IMR-90 (cell line): ENCODE results near the gene FUT7.

Experiments used
- CHD1 ChIP-seq: IDR thresholded peaks from 2 replicates; pipeline ENCODE4 v1.6.1; 2012; ENCODE audit warnings: low read depth, low read length, improper control_type of control experiment
- MAZ ChIP-seq: IDR thresholded peaks from 2 replicates; pipeline ENCODE4 v1.6.1; 2012; ENCODE audit warnings: low read depth, mild to moderate bottlenecking, low read length, improper control_type of control experiment, moderate library complexity, borderline replicate concordance
- POLR2A ChIP-seq: IDR thresholded peaks from 2 replicates; pipeline ENCODE4 v1.6.1; 2012; ENCODE audit warnings: mild to moderate bottlenecking, low read depth, low read length
- TF ChIP-seq, protein P1 (sequence below): conservative IDR thresholded peaks from 2 replicates; pipeline ENCODE4 v1.5.1; 2012; ENCODE audit warnings: mild to moderate bottlenecking, low read depth, low read length, improper control_type of control experiment

- TF ChIP-seq, protein P1, sequence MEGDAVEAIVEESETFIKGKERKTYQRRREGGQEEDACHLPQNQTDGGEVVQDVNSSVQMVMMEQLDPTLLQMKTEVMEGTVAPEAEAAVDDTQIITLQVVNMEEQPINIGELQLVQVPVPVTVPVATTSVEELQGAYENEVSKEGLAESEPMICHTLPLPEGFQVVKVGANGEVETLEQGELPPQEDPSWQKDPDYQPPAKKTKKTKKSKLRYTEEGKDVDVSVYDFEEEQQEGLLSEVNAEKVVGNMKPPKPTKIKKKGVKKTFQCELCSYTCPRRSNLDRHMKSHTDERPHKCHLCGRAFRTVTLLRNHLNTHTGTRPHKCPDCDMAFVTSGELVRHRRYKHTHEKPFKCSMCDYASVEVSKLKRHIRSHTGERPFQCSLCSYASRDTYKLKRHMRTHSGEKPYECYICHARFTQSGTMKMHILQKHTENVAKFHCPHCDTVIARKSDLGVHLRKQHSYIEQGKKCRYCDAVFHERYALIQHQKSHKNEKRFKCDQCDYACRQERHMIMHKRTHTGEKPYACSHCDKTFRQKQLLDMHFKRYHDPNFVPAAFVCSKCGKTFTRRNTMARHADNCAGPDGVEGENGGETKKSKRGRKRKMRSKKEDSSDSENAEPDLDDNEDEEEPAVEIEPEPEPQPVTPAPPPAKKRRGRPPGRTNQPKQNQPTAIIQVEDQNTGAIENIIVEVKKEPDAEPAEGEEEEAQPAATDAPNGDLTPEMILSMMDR = no peak
- TF ChIP-seq MAZ (no peak), POLR2A (no peak), CHD1 (no peak)
Observed at GRCh38 chr9:137034039-137034708, 2.3 kb upstream of the FUT7 start.
